Neutrophil (primary cell): ENCODE data around the gene GLIS1.

Experiments used
- H3K27ac ChIP-seq: fragments of 200-600 bp; sonication (generic); 2 replicates; pipeline ENCODE4 v1.5.1; 2016; ENCODE audit warnings: mild to moderate bottlenecking, moderate library complexity
- H3K27me3 ChIP-seq: fragments of 200-600 bp; sonication (generic); 2 replicates; pipeline ENCODE4 v1.6.0; 2016; ENCODE audit warnings: mild to moderate bottlenecking
- H3K36me3 ChIP-seq: fragments of 200-600 bp; sonication (generic); 2 replicates; pipeline ENCODE4 v1.5.1; 2017
- H3K4me1 ChIP-seq, 2 experiments: fragments of 200-600 bp in 1 of 2; sonication (generic) in 1 of 2; 1 replicate in 1 of 2; 2 replicates in 1 of 2; pipeline versions ENCODE4 v1.5.1 to v1.6.1; 2013 to 2016; ENCODE audit warnings: low read depth in 1 of 2, low read length in 1 of 2, mild to moderate bottlenecking in 1 of 2, moderate library complexity in 1 of 2; ENCODE audit not compliant: control insufficient read depth in 1 of 2, insufficient read depth in 1 of 2
- H3K4me3 ChIP-seq, 2 experiments: fragments of 200-600 bp in 1 of 2; sonication (generic) in 1 of 2; 1 replicate in 1 of 2; 2 replicates in 1 of 2; pipeline ENCODE4 v1.5.1; 2013 to 2016; ENCODE audit warnings: low read depth in 1 of 2, low read length in 1 of 2, mild to moderate bottlenecking in 1 of 2, moderate library complexity in 1 of 2
- H3K9me3 ChIP-seq: fragments of 200-600 bp; sonication (generic); 2 replicates; pipeline ENCODE4 v1.5.1; 2016
- CTCF ChIP-seq: fragments of 200-600 bp; sonication (generic); IDR thresholded peaks from 2 replicates; pipeline ENCODE4 v1.5.1; 2016; ENCODE audit warnings: antibody characterized with exemption

GLIS1 gene

GRCh38 chr1:53590104-53590503, 148.9 kb downstream of the GLIS1 start:
- no peak for TF ChIP-seq CTCF
- Histone ChIP-seq H3K9me3 (no peaks in the 10 kb centered on the region), H3K36me3 (no peaks in the 10 kb centered on the region), H3K4me3 (no peak overlapping the region), H3K4me1 (no peaks in the 10 kb centered on the region), H3K27me3 (no peaks in the 10 kb centered on the region), H3K27ac (no peak overlapping the region)

GRCh38 chr1:53589043-53589887, 149.7 kb downstream of the GLIS1 start:
- Histone ChIP-seq H3K27me3 (no peaks in the 10 kb centered on the region), H3K9me3 (no peaks in the 10 kb centered on the region), H3K4me1 (no peaks in the 10 kb centered on the region), H3K4me3 (no peak overlapping the region), H3K27ac (no peak overlapping the region), H3K36me3 (no peaks in the 10 kb centered on the region)
- TF ChIP-seq CTCF: no peak

GRCh38 chr1:53588053-53588779, 150.7 kb downstream of the GLIS1 start:
- no peaks in the 10 kb centered on the region for H3K36me3 ChIP-seq
- no peak for TF ChIP-seq CTCF

GRCh38 chr1:53587252-53587988, 151.5 kb downstream of the GLIS1 start:
- no peak for TF ChIP-seq CTCF
- Histone ChIP-seq H3K4me3 (no peak overlapping the region), H3K9me3 (no peaks in the 10 kb centered on the region), H3K27ac (no peak overlapping the region), H3K36me3 (no peaks in the 10 kb centered on the region), H3K27me3 (no peaks in the 10 kb centered on the region), H3K4me1 (no peaks in the 10 kb centered on the region)

More at GRCh38 chr1:53588053-53588779, 150.7 kb downstream of the GLIS1 start:
- Histone ChIP-seq H3K4me1 (no peaks in the 10 kb centered on the region), H3K27me3 (no peaks in the 10 kb centered on the region), H3K27ac (no peak overlapping the region), H3K4me3 (no peak overlapping the region), H3K9me3 (no peaks in the 10 kb centered on the region)

- H3K36me3 ChIP-seq: no peaks in the 10 kb centered on the region
- H3K27me3 ChIP-seq: no peaks in the 10 kb centered on the region
- no peaks in the 10 kb centered on the region for H3K4me1 ChIP-seq
- no peaks in the 10 kb centered on the region for H3K9me3 ChIP-seq
- no peak for TF ChIP-seq CTCF
- H3K4me3 ChIP-seq: no peak overlapping the region
- H3K27ac ChIP-seq: no peak overlapping the region
Observed at GRCh38 chr1:53586765-53587164, 152.2 kb downstream of the GLIS1 start.
